GM06990 (cell line): ENCODE results near the gene SOCS7.

ENCODE experiments used
- DNase-seq: peaks from one replicate; pipeline ENCODE4 v3.0.0-alpha.2; 2011; ENCODE audit not compliant: insufficient read length; ENCODE audit errors: extremely low read depth
- H3K27me3 ChIP-seq: replicated peaks from 2 replicates; pipeline ENCODE4 v1.6.0; 2011; ENCODE audit warnings: low read length; ENCODE audit not compliant: control insufficient read depth, insufficient read depth
- H3K36me3 ChIP-seq: 2 replicates; pipeline ENCODE4 v1.5.1; 2011; ENCODE audit warnings: low read length; ENCODE audit not compliant: control insufficient read depth, insufficient read depth
- H3K4me3 ChIP-seq: replicated peaks from 2 replicates; pipeline ENCODE4 v1.5.1; 2011; ENCODE audit warnings: low read depth, mild to moderate bottlenecking, control low read depth, low read length
- CTCF ChIP-seq: IDR thresholded peaks from 2 replicates; pipeline ENCODE4 v1.5.1; 2011; ENCODE audit warnings: low read length, control low read depth, mild to moderate bottlenecking, inconsistent platforms; ENCODE audit not compliant: insufficient read depth, poor library complexity, severe bottlenecking

SOCS7 gene

GRCh38 chr17:38338535-38338934 lies 13.1 kb upstream of the SOCS7 start:
- no peaks in the 10 kb centered on the region for H3K36me3 ChIP-seq
- DNase-seq = no peak

GRCh38 chr17:38339891-38340290 lies 11.8 kb upstream of the SOCS7 start:
- H3K4me3 ChIP-seq = no peak overlapping the region
- no peaks in the 10 kb centered on the region for H3K36me3 ChIP-seq
- TF ChIP-seq CTCF = no peak
- no peaks in the 10 kb centered on the region; the same call in 1 of the 2 replicates for H3K27me3 ChIP-seq
- DNase-seq = no peak

More at GRCh38 chr17:38338535-38338934, 13.1 kb upstream of the SOCS7 start:
- Histone ChIP-seq H3K27me3 (no peaks in the 10 kb centered on the region; the same call in 1 of the 2 replicates), H3K4me3 (no peak overlapping the region)
- TF ChIP-seq CTCF = no peak

- H3K36me3 ChIP-seq = no peaks in the 10 kb centered on the region
- DNase-seq = no peak
- H3K4me3 ChIP-seq = no peak overlapping the region
- no peaks in the 10 kb centered on the region for H3K27me3 ChIP-seq
- no peak for TF ChIP-seq CTCF
Observed at GRCh38 chr17:38341035-38341721, 10.5 kb upstream of the SOCS7 start.

- Histone ChIP-seq H3K27me3 (no peaks in the 10 kb centered on the region), H3K36me3 (no peaks in the 10 kb centered on the region), H3K4me3 (no peak overlapping the region)
- no peak for TF ChIP-seq CTCF
- no peak for DNase-seq
Observed at GRCh38 chr17:38342886-38343607, 8.6 kb upstream of the SOCS7 start.

- H3K36me3 ChIP-seq = no peaks in the 10 kb centered on the region
- H3K27me3 ChIP-seq = no peaks in the 10 kb centered on the region
- no peak for TF ChIP-seq CTCF
- DNase-seq = no peak
- H3K4me3 ChIP-seq = no peak within 1 kb of the TSS
Observed at GRCh38 chr17:38343608-38344419, 7.8 kb upstream of the SOCS7 start, which contains the start of gene GPR179. Gene GPR179, minus strand, starts transcription at chr17:38343956. Its CDS starts 167 bp downstream, at chr17:38343789.
